Loucy (cell line): ENCODE data around the gene MEIS1.

ENCODE experiments used
- H2AFZ ChIP-seq: fragments of 200-600 bp; sonication (generic); 2 replicates; pipeline ENCODE4 v1.6.0; 2016; ENCODE audit warnings: antibody characterized with exemption, mild to moderate bottlenecking, low read length, moderate library complexity
- H3F3A ChIP-seq: fragments of 200-600 bp; 2 replicates; pipeline ENCODE4 v1.6.0; 2016; ENCODE audit warnings: antibody characterized with exemption, low read depth, mild to moderate bottlenecking
- H3K27me3 ChIP-seq: fragments of 200-600 bp; sonication (generic); 2 replicates; pipeline ENCODE4 v1.6.1; 2014; ENCODE audit warnings: low read length, mild to moderate bottlenecking; ENCODE audit not compliant: insufficient read depth, poor library complexity, severe bottlenecking
- H3K36me3 ChIP-seq: fragments of 200-600 bp; sonication (generic); 2 replicates; pipeline ENCODE4 v1.6.1; 2016; ENCODE audit warnings: low read length; ENCODE audit not compliant: insufficient read depth
- H3K4me1 ChIP-seq: fragments of 200-600 bp; sonication (generic); 2 replicates; pipeline ENCODE4 v1.5.1; 2014; ENCODE audit warnings: low read length, mild to moderate bottlenecking; ENCODE audit not compliant: insufficient read depth, poor library complexity, severe bottlenecking
- H3K4me2 ChIP-seq: fragments of 200-600 bp; sonication (generic); 2 replicates; pipeline ENCODE4 v1.6.0; 2014; ENCODE audit warnings: antibody characterized with exemption, low read length, low read depth, mild to moderate bottlenecking; ENCODE audit not compliant: poor library complexity, severe bottlenecking
- H3K4me3 ChIP-seq: fragments of 200-600 bp; sonication (generic); 2 replicates; pipeline ENCODE4 v1.5.1; 2014; ENCODE audit warnings: low read length, mild to moderate bottlenecking, mixed read lengths; ENCODE audit not compliant: poor library complexity, severe bottlenecking
- H3K79me2 ChIP-seq: fragments of 200-600 bp; sonication (generic); 2 replicates; pipeline ENCODE4 v1.6.1; 2014; ENCODE audit warnings: low read length; ENCODE audit not compliant: insufficient read depth
- H3K9ac ChIP-seq: fragments of 200-600 bp; sonication (generic); 2 replicates; pipeline ENCODE4 v1.6.0; 2014; ENCODE audit warnings: mild to moderate bottlenecking, low read depth, low read length, moderate library complexity; ENCODE audit not compliant: poor library complexity, severe bottlenecking
- H3K9me2 ChIP-seq: fragments of 200-600 bp; sonication (generic); replicated peaks from 2 replicates; pipeline ENCODE4 v1.6.1; 2016; ENCODE audit warnings: low read depth, low read length, mixed read lengths
- H3K9me3 ChIP-seq: fragments of 200-600 bp; sonication (generic); 2 replicates; pipeline ENCODE4 v1.6.1; 2014; ENCODE audit warnings: mild to moderate bottlenecking, antibody characterized with exemption, low read length, low read depth; ENCODE audit not compliant: insufficient read depth
- H4K20me1 ChIP-seq: fragments of 200-600 bp; sonication (generic); 2 replicates; pipeline ENCODE4 v1.6.0; 2014; ENCODE audit warnings: antibody characterized with exemption, low read length, mild to moderate bottlenecking; ENCODE audit not compliant: insufficient read depth, poor library complexity, severe bottlenecking
- CTCF ChIP-seq: fragments of 200-600 bp; sonication (generic); conservative IDR thresholded peaks from 2 replicates; pipeline ENCODE4 v1.5.1; 2014; ENCODE audit warnings: mild to moderate bottlenecking, antibody characterized with exemption, low read length
- EZH2phosphoT487 ChIP-seq: fragments of 200-600 bp; IDR thresholded peaks from 2 replicates; pipeline ENCODE4 v1.6.1; 2018; ENCODE audit warnings: antibody characterized with exemption, mild to moderate bottlenecking, moderate library complexity, borderline replicate concordance

Gene MEIS1

GRCh38 chr2:66418381-66418780 is 16.5 kb upstream of the MEIS1 start:
- no peak overlapping the region for H3K4me3 ChIP-seq
- H2AFZ ChIP-seq: no peak overlapping the region
- no peaks in the 10 kb centered on the region for H3K79me2 ChIP-seq
- TF ChIP-seq EZH2phosphoT487 (no peak), CTCF (no peak)
- H3F3A ChIP-seq: no peaks in the 10 kb centered on the region
- no peaks in the 10 kb centered on the region for H3K9me3 ChIP-seq
- no peaks in the 10 kb centered on the region for H4K20me1 ChIP-seq
- no peaks in the 10 kb centered on the region for H3K36me3 ChIP-seq
- H3K9me2 ChIP-seq: no peaks in the 10 kb centered on the region
- H3K27me3 ChIP-seq: no peaks in the 10 kb centered on the region
- H3K4me1 ChIP-seq: no peaks in the 10 kb centered on the region
- no peak overlapping the region for H3K4me2 ChIP-seq
- no peak overlapping the region for H3K9ac ChIP-seq

- H3K27me3 ChIP-seq: no peaks in the 10 kb centered on the region
- no peak overlapping the region for H3K4me3 ChIP-seq
- no peaks in the 10 kb centered on the region for H3F3A ChIP-seq
- H3K4me2 ChIP-seq: no peak overlapping the region
- no peak overlapping the region for H2AFZ ChIP-seq
- TF ChIP-seq EZH2phosphoT487 (no peak), CTCF (no peak)
- no peaks in the 10 kb centered on the region for H3K9me2 ChIP-seq
- H3K36me3 ChIP-seq: no peaks in the 10 kb centered on the region
- no peaks in the 10 kb centered on the region for H3K79me2 ChIP-seq
- no peaks in the 10 kb centered on the region for H3K9me3 ChIP-seq
- H3K9ac ChIP-seq: no peak overlapping the region
- H3K4me1 ChIP-seq: no peaks in the 10 kb centered on the region
- H4K20me1 ChIP-seq: no peaks in the 10 kb centered on the region
Measured at GRCh38 chr2:66421612-66422011, 13.3 kb upstream of the MEIS1 start.

- Histone ChIP-seq H3K4me3 (no peak overlapping the region), H3K36me3 (no peaks in the 10 kb centered on the region), H3K79me2 (no peaks in the 10 kb centered on the region), H3K9ac (no peak overlapping the region), H3F3A (no peaks in the 10 kb centered on the region), H3K27me3 (no peaks in the 10 kb centered on the region), H3K4me1 (no peaks in the 10 kb centered on the region), H3K4me2 (no peak overlapping the region), H3K9me3 (no peaks in the 10 kb centered on the region), H4K20me1 (no peaks in the 10 kb centered on the region), H2AFZ (no peak overlapping the region), H3K9me2 (no peaks in the 10 kb centered on the region)
- TF ChIP-seq CTCF (no peak), EZH2phosphoT487 (no peak)
Measured at GRCh38 chr2:66423391-66424124, 11.4 kb upstream of the MEIS1 start.
